Thoracic aorta (tissue), 2 donors: ENCODE data around the gene NLRC5. TPM values are rescaled to one million over a fixed set of nuclear protein-coding genes. Genes with fewer than 3 reads are reported as not detected.

Experiments
- ATAC-seq: fragments of 150-250 bp; one replicate; pipeline ENCODE4 v1.8.0; 2017; ENCODE audit warnings: low read depth; ENCODE audit not compliant: insufficient number of reproducible peaks, low FRiP score
- DNase-seq: peaks from one replicate; pipeline ENCODE4 v3.0.0-alpha.2; 2020; ENCODE audit warnings: low spot score
- H3K27ac ChIP-seq, 2 donors: fragments of 200-600 bp; sonication (generic); 1 replicate in 1 of 2; 2 replicates in 1 of 2; pipeline ENCODE4 v1.5.1; 2016; ENCODE audit warnings: mild to moderate bottlenecking in 2 of 2, moderate library complexity in 2 of 2
- H3K27me3 ChIP-seq: fragments of 200-600 bp; sonication (generic); replicated peaks from 2 replicates; pipeline ENCODE4 v1.6.0; 2016; ENCODE audit warnings: mild to moderate bottlenecking; ENCODE audit not compliant: insufficient read depth
- H3K36me3 ChIP-seq: fragments of 200-600 bp; sonication (generic); one replicate; pipeline ENCODE4 v1.5.1; 2016
- H3K4me1 ChIP-seq, 2 donors: fragments of 200-600 bp; sonication (generic); 1 replicate in 1 of 2; 2 replicates in 1 of 2; pipeline versions ENCODE4 v1.5.1 to v1.6.0; 2016; ENCODE audit warnings: low read depth in 2 of 2, mild to moderate bottlenecking in 1 of 2; ENCODE audit not compliant: control insufficient read depth in 1 of 2
- H3K4me3 ChIP-seq: fragments of 200-600 bp; sonication (generic); 2 replicates; pipeline ENCODE4 v1.5.1; 2016; ENCODE audit warnings: mild to moderate bottlenecking
- H3K9me3 ChIP-seq: fragments of 200-600 bp; sonication (generic); 2 replicates; pipeline ENCODE4 v1.5.1; 2016
- total RNA-seq, 2 donors: library from RNA; depleted of rRNA; stranded (reverse); fragments of >200 nt; gene quantifications; one replicate each; pipeline versions ENCODE4 v1.1.0 to v1.2.3, GENCODE V29; 2016
- TF ChIP-seq, protein P1 (sequence below): fragments of 200-600 bp; sonication (generic); IDR thresholded peaks from one replicate; pipeline ENCODE4 v1.5.1; 2019; ENCODE audit warnings: antibody characterized with exemption

The NLRC5 gene
- total RNA-seq, 2 donors from 2014 or later = 51.0 to 54.4 TPM

DNA sequence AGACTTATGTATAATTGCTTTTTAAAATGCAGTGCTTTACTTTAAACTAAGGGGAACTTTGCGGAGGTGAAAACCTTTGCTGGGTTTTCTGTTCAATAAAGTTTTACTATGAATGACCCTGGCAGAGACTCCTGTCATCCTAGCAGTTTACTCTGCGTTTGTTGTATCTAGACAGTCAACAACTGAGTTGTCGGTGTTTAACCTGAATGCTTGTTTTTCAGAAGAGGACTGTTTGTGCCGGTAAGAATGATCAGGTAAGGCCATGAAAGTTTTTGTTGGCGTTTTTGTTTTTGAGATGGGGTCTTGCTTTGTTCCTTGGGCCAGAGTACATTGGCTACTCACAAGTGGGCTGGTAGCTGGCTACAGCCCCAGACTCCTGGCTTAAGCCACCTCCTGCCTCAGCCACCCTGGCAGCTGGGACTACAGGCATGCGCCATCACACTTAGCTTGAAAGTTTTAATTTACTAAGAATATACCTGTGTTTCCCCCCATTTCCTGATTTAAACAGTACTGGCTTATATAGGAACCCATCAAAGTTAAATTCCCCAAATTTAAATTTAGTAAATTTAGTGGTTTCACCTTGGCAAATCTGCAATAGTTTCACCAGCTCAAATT lies 45.5 kb upstream of the NLRC5 start:
- no peaks in the 10 kb centered on the region for H3K27me3 ChIP-seq
- no peak overlapping the region for H3K4me3 ChIP-seq
- TF ChIP-seq, protein P1, sequence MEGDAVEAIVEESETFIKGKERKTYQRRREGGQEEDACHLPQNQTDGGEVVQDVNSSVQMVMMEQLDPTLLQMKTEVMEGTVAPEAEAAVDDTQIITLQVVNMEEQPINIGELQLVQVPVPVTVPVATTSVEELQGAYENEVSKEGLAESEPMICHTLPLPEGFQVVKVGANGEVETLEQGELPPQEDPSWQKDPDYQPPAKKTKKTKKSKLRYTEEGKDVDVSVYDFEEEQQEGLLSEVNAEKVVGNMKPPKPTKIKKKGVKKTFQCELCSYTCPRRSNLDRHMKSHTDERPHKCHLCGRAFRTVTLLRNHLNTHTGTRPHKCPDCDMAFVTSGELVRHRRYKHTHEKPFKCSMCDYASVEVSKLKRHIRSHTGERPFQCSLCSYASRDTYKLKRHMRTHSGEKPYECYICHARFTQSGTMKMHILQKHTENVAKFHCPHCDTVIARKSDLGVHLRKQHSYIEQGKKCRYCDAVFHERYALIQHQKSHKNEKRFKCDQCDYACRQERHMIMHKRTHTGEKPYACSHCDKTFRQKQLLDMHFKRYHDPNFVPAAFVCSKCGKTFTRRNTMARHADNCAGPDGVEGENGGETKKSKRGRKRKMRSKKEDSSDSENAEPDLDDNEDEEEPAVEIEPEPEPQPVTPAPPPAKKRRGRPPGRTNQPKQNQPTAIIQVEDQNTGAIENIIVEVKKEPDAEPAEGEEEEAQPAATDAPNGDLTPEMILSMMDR = no peak
- H3K4me1 ChIP-seq = peaks cover 0 to 12% of the 10 kb centered on the region in 2 donors
- DNase-seq (no peak), ATAC-seq (no peak)
- H3K9me3 ChIP-seq = no peaks in the 10 kb centered on the region
- H3K36me3 ChIP-seq = peaks cover 50% of the 10 kb centered on the region
- no peak overlapping the region for H3K27ac ChIP-seq

DNA sequence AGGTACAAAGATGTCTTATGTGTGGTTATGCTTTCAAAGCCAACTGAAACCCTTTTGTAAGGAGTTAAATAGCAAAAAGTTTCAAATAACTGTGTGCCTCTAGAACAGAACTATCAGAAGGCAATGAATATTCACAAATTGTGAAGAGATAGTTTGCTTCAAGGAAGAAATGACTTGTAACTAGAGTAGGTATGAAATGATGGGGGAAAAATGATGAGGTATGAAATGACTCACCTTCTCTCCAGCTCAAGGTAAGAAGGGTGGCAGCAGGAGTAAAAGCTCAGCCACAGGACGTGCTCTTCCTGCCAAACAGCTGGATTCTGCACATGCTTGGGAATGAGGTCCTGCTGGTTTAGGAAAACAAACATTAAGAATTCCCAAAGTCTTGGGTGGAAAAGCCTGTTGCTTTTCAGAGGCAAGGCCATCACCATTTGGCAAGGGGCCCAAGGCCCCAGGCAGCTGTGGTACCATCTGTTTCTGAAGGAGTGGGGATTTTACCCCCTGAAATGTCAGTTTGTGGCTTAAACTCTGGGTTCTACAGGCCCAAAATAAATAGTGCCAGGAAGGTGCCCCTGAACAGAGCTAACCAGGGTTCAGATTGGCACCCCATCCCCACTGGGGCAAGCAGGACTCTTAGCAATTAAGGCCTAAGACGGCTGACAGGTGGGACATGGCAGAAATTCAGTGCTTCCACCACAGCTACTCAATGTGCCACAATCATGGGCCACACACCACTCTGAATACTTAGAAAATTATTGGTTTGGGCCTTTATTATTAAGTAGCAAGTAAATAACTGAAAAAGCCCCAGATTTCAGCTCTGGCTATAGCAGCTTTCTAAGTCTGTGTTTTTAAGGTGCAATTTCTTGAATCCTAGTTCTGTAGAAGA lies 44.2 kb upstream of the NLRC5 start:
- Histone ChIP-seq H3K27me3 (no peaks in the 10 kb centered on the region), H3K36me3 (peaks cover 39% of the 10 kb centered on the region), H3K4me3 (no peak overlapping the region), H3K27ac (peak overlapping the region in 1 of 2 donors; percentile 49), H3K4me1 (peaks cover 0 to 12% of the 10 kb centered on the region in 2 donors), H3K9me3 (no peaks in the 10 kb centered on the region)
- ATAC-seq (no peak), DNase-seq (no peak)
- TF ChIP-seq, protein P1 = no peak

DNA sequence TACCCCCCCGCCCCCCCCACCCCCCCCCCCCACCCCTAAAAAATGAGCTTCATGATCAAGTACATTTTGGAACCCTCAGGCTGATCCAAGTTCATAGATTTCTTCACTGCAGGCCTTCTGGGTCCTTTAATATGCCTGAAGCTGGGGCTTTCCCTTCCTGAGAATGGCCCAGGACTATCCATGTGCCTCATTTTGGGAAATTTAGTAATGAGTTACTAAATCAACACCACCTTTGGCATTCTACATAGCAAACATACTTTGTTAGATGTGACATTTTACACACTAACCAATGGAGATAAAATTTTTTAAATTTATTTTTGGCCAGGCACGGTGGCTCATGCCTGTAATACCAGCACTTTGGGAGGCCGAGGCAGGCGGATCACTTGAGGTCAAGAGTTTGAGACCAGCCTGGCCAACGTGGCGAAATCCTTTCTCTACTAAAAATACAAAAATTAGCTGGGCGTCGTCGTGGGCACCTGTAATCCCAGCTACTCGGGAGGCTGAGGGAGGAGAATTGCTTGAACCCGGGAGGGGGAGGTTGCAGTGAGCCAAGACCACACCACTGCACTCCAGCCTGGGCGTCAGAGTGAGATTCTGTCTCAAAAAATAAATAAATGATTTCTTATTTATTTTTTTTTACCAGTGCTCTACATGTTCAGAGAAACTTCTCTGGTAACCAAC lies 43.4 kb upstream of the NLRC5 start:
- ATAC-seq = peak; percentile 53
- peaks cover 31% of the 10 kb centered on the region for H3K36me3 ChIP-seq

DNA sequence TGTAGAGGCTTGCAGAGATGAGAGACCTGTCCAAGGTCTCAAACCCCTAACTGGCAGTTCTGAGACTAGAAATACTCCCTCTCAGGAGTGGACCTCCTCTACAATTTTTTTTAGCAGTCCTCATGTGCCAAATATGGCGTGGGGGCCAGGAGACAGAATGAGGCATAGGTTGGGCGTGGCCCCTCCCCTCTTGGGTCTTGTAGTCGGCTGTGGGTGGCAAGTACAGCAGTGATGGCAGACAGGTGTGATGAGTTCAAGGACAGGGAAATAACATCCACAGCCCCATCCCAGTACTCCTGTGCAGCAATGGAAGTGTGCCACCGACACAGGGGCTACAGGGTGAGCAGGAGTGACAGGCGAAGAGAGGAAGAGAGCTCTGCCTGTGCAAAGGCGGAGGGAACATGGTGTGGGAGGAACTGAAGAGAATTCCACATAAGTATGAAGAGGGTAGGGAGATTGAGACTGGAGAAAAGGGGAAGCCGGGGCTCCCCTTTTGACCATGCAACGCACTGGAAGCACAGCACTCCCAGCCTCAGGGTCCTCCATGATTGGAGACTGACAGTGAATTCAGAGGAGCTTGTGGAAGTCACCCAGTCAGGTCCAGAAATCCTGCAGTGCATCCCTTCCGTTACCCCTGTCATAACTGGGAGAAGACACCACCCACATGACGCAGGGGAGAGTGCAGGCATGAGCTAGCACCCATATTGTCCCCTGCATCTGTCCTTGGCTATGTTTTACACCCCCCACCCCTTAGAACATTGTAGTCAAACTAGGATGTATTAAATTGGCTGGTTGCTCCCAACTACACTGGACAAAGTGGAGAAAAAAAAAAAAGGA lies 42.4 kb upstream of the NLRC5 start:
- Histone ChIP-seq H3K4me1 (peaks cover 0 to 12% of the 10 kb centered on the region in 2 donors), H3K27ac (peak overlapping the region; percentile 38 to 47), H3K36me3 (peaks cover 24% of the 10 kb centered on the region), H3K27me3 (no peaks in the 10 kb centered on the region), H3K9me3 (no peaks in the 10 kb centered on the region), H3K4me3 (no peak overlapping the region)
- no peak for DNase-seq
- ATAC-seq = no peak
- TF ChIP-seq, protein P1 = no peak

More for the DNA sequence above, 43.4 kb upstream of the NLRC5 start:
- Histone ChIP-seq H3K4me1 (peaks cover 0 to 12% of the 10 kb centered on the region in 2 donors), H3K27ac (peak overlapping the region; percentile 38 to 47), H3K9me3 (no peaks in the 10 kb centered on the region), H3K27me3 (no peaks in the 10 kb centered on the region), H3K4me3 (no peak overlapping the region)
- no peak for DNase-seq
- TF ChIP-seq, protein P1 = no peak
